OCI-LY1 (cell line): ENCODE data around the gene PPP4R1.

Source experiments
- H2AFZ ChIP-seq: fragments of 200-600 bp; sonication (generic), shearing (Covaris generic); 2 replicates; pipeline ENCODE4 v1.6.0; 2014; ENCODE audit warnings: antibody characterized with exemption, mild to moderate bottlenecking, low read length
- H3F3A ChIP-seq: fragments of 200-600 bp; sonication (generic), shearing (Covaris generic); 2 replicates; pipeline ENCODE4 v1.6.0; 2014; ENCODE audit warnings: mild to moderate bottlenecking, antibody characterized with exemption, low read length, moderate library complexity; ENCODE audit not compliant: insufficient read depth
- H3K27ac ChIP-seq: fragments of 200-600 bp; sonication (generic); 2 replicates; pipeline ENCODE4 v1.5.1; 2014; ENCODE audit warnings: low read length, mixed run types, mild to moderate bottlenecking, low read depth; ENCODE audit not compliant: poor library complexity, severe bottlenecking
- H3K27me3 ChIP-seq: fragments of 200-600 bp; sonication (generic); 2 replicates; pipeline ENCODE4 v1.6.0; 2014; ENCODE audit warnings: antibody characterized with exemption, mild to moderate bottlenecking, low read length, moderate library complexity; ENCODE audit not compliant: insufficient read depth
- H3K36me3 ChIP-seq: fragments of 200-600 bp; sonication (generic); 2 replicates; pipeline ENCODE4 v1.6.1; 2014; ENCODE audit warnings: mild to moderate bottlenecking, antibody characterized with exemption, low read length, moderate library complexity, mixed read lengths; ENCODE audit not compliant: insufficient read depth
- H3K4me1 ChIP-seq: fragments of 200-600 bp; sonication (generic); 2 replicates; pipeline ENCODE4 v1.5.1; 2014; ENCODE audit warnings: mild to moderate bottlenecking, low read length, moderate library complexity; ENCODE audit not compliant: insufficient read depth, severe bottlenecking
- H3K4me2 ChIP-seq: fragments of 200-600 bp; sonication (generic), shearing (Covaris generic); 2 replicates; pipeline ENCODE4 v1.6.1; 2014; ENCODE audit warnings: low read length
- H3K4me3 ChIP-seq: fragments of 200-600 bp; sonication (generic); 2 replicates; pipeline ENCODE4 v1.5.1; 2014; ENCODE audit warnings: low read length, low read depth, mild to moderate bottlenecking, mixed read lengths; ENCODE audit not compliant: poor library complexity, severe bottlenecking
- H3K79me2 ChIP-seq: fragments of 200-600 bp; shearing (Covaris generic); 2 replicates; pipeline ENCODE4 v1.6.1; 2016; ENCODE audit warnings: mixed run types, low read length, mixed read lengths; ENCODE audit not compliant: insufficient read depth
- H3K9ac ChIP-seq: fragments of 200-600 bp; sonication (generic), shearing (Covaris generic); 2 replicates; pipeline ENCODE4 v1.6.1; 2014; ENCODE audit warnings: mild to moderate bottlenecking, low read length, mixed read lengths
- H3K9me2 ChIP-seq: fragments of 200-600 bp; sonication (generic), shearing (Covaris generic); 2 replicates; pipeline ENCODE4 v1.6.1; 2014; ENCODE audit warnings: low read depth, mild to moderate bottlenecking, low read length, mixed read lengths
- H3K9me3 ChIP-seq: fragments of 200-600 bp; shearing (Covaris generic); 2 replicates; pipeline ENCODE4 v1.6.1; 2014; ENCODE audit warnings: low read length, mixed read lengths
- H4K20me1 ChIP-seq: fragments of 200-600 bp; sonication (generic), shearing (Covaris generic); 2 replicates; pipeline ENCODE4 v1.6.0; 2016; ENCODE audit warnings: mild to moderate bottlenecking, low read length; ENCODE audit not compliant: insufficient read depth
- CTCF ChIP-seq: fragments of 200-600 bp; sonication (generic), shearing (Covaris generic); IDR thresholded peaks from 2 replicates; pipeline ENCODE4 v1.5.1; 2017; ENCODE audit warnings: mild to moderate bottlenecking, antibody characterized with exemption, low read length, moderate library complexity, mixed read lengths
- EZH2 ChIP-seq: fragments of 200-600 bp; sonication (generic), shearing (Covaris generic); IDR thresholded peaks from 2 replicates; pipeline ENCODE4 v1.8.0; 2017; ENCODE audit warnings: borderline replicate concordance, mixed run types, mild to moderate bottlenecking, antibody characterized with exemption, low read length, moderate library complexity, mixed read lengths

The PPP4R1 gene

GRCh38 chr18:9517869-9518268 lies 96.5 kb downstream of the PPP4R1 start:
- TF ChIP-seq EZH2 (no peak), CTCF (no peak)
- H3K79me2 ChIP-seq, result no peaks in the 10 kb centered on the region
- no peak overlapping the region for H3K4me3 ChIP-seq
- H3K9ac ChIP-seq, result no peak overlapping the region
- H4K20me1 ChIP-seq, result no peaks in the 10 kb centered on the region
- H3K4me1 ChIP-seq, result no peaks in the 10 kb centered on the region
- H3K27me3 ChIP-seq, result no peaks in the 10 kb centered on the region
- H3K9me2 ChIP-seq, result no peaks in the 10 kb centered on the region
- H3F3A ChIP-seq, result no peaks in the 10 kb centered on the region
- no peak overlapping the region for H2AFZ ChIP-seq
- H3K36me3 ChIP-seq, result peaks cover 58% of the 10 kb centered on the region
- H3K27ac ChIP-seq, result no peak overlapping the region
- no peak overlapping the region for H3K4me2 ChIP-seq
- H3K9me3 ChIP-seq, result no peaks in the 10 kb centered on the region

GRCh38 chr18:9516437-9517064 lies 97.8 kb downstream of the PPP4R1 start:
- Histone ChIP-seq H3F3A (no peaks in the 10 kb centered on the region), H3K9me3 (no peaks in the 10 kb centered on the region), H3K9ac (no peak overlapping the region), H3K36me3 (peaks cover 48% of the 10 kb centered on the region), H3K4me2 (no peak overlapping the region), H3K4me1 (no peaks in the 10 kb centered on the region), H2AFZ (no peak overlapping the region), H3K79me2 (peaks cover 6% of the 10 kb centered on the region), H3K9me2 (no peaks in the 10 kb centered on the region), H3K4me3 (no peak overlapping the region), H3K27ac (no peak overlapping the region), H3K27me3 (no peaks in the 10 kb centered on the region), H4K20me1 (no peaks in the 10 kb centered on the region)
- TF ChIP-seq EZH2 (no peak), CTCF (peak; percentile 98)

GRCh38 chr18:9513971-9514512 lies 100.3 kb downstream of the PPP4R1 start:
- Histone ChIP-seq H4K20me1 (no peaks in the 10 kb centered on the region), H3K79me2 (peaks cover 24% of the 10 kb centered on the region), H2AFZ (no peak overlapping the region), H3K4me3 (no peak overlapping the region), H3K27me3 (no peaks in the 10 kb centered on the region), H3K4me2 (no peak overlapping the region), H3K27ac (no peak overlapping the region), H3F3A (no peaks in the 10 kb centered on the region), H3K9me2 (no peaks in the 10 kb centered on the region), H3K9me3 (no peaks in the 10 kb centered on the region), H3K4me1 (no peaks in the 10 kb centered on the region), H3K9ac (no peak overlapping the region), H3K36me3 (peaks cover 36% of the 10 kb centered on the region)
- TF ChIP-seq CTCF, result no peak
- no peak for TF ChIP-seq EZH2
